ENCODE measurements around the gene NAIF1.
"Not testable (repeated sequence)": the region's sequence is repeated elsewhere in the genome, so short reads cannot be mapped to it uniquely, and the experiment has no call there.

NAIF1 gene

GRCh38 chr9:128066713-128067644, at the start of gene NAIF1:
TSS of gene NAIF1 (minus strand) at chr9:128067320. CDS start at chr9:128067101, 219 bp downstream.
- peak; percentile 99 for DNase-seq

- DNase-seq: no peak
These were observed 49.3 kb upstream of the NAIF1 start for GRCh38 chr9:128116104-128117083.

- no peak for DNase-seq
These were observed 48.3 kb upstream of the NAIF1 start for GRCh38 chr9:128115187-128116103.

GRCh38 chr9:128114326-128115186, 47.4 kb upstream of the NAIF1 start:
- no peak for DNase-seq

GRCh38 chr9:128113526-128114325, 46.6 kb upstream of the NAIF1 start:
- DNase-seq: no peak

- DNase-seq: not testable (repeated sequence)
These were observed 44.6 kb upstream of the NAIF1 start for GRCh38 chr9:128111726-128112125.

GRCh38 chr9:128109050-128109709, 42.1 kb upstream of the NAIF1 start:
- DNase-seq: no peak

GRCh38 chr9:128108269-128109049, 41.3 kb upstream of the NAIF1 start:
- DNase-seq: no peak

- no peak for DNase-seq
These were observed 40.5 kb upstream of the NAIF1 start for GRCh38 chr9:128107468-128108268.

GRCh38 chr9:128106940-128107467, 39.9 kb upstream of the NAIF1 start:
- no peak for DNase-seq

- no peak for DNase-seq
These were observed 39.2 kb upstream of the NAIF1 start for GRCh38 chr9:128106181-128106939.

GRCh38 chr9:128105538-128106175, 38.5 kb upstream of the NAIF1 start:
- DNase-seq: no peak

- peak; percentile 67 for DNase-seq
These were observed 37.1 kb upstream of the NAIF1 start for GRCh38 chr9:128104171-128104618.

GRCh38 chr9:128103589-128103962, 36.5 kb upstream of the NAIF1 start:
- DNase-seq: no peak

GRCh38 chr9:128102861-128103588, 35.9 kb upstream of the NAIF1 start:
- DNase-seq: peak; percentile 52

- no peak for DNase-seq
These were observed 35.1 kb upstream of the NAIF1 start for GRCh38 chr9:128102196-128102595.
